Endothelial cell of umbilical vein (primary cell): ENCODE data around the gene LMTK3.

Experiments used
- CTCF ChIP-seq, 2 donors: IDR thresholded peaks; 1 replicate in 1 of 2; 2 replicates in 1 of 2; pipeline ENCODE4 v1.5.1; 2011; ENCODE audit warnings: low read length in 2 of 2, mild to moderate bottlenecking in 2 of 2, moderate library complexity in 2 of 2, control low read depth in 1 of 2, inconsistent platforms in 1 of 2, low read depth in 1 of 2; ENCODE audit not compliant: insufficient read depth in 1 of 2; ENCODE audit errors: extremely low read depth in 1 of 2
- EZH2 ChIP-seq: IDR thresholded peaks from 2 replicates; pipeline ENCODE4 v1.6.1; 2012; ENCODE audit warnings: borderline replicate concordance, low read depth, mild to moderate bottlenecking, moderate library complexity, low read length, inconsistent platforms; ENCODE audit not compliant: severe bottlenecking
- FOS ChIP-seq: IDR thresholded peaks from 2 replicates; pipeline ENCODE4 v1.6.1; 2011; ENCODE audit warnings: mild to moderate bottlenecking, low read length, moderate library complexity, borderline replicate concordance; ENCODE audit not compliant: insufficient read depth
- GATA2 ChIP-seq: IDR thresholded peaks from 2 replicates; pipeline ENCODE4 v1.7.0; 2011; ENCODE audit warnings: low read depth, mild to moderate bottlenecking, moderate library complexity, mixed read lengths, low read length; ENCODE audit not compliant: insufficient read length, insufficient read depth
- POLR2A ChIP-seq: IDR thresholded peaks from 2 replicates; pipeline ENCODE4 v1.6.1; 2012; ENCODE audit warnings: low read depth, mild to moderate bottlenecking, control low read depth, low read length
- POLR2AphosphoS5 ChIP-seq: IDR thresholded peaks from 2 replicates; pipeline ENCODE4 v1.6.1; 2012; ENCODE audit warnings: low read depth, mild to moderate bottlenecking, control low read depth, low read length, moderate library complexity; ENCODE audit not compliant: insufficient read depth

GRCh38 chr19:48530066-48530720 is 18.6 kb upstream of the LMTK3 start:
- TF ChIP-seq CTCF (IDR thresholded peaks at IDR 0.05; ENCODE audit: extremely low read depth in 1 of 2, insufficient read depth in 1 of 2, low read depth in 1 of 2, low read length in 2 of 2): no peak
- no peak for TF ChIP-seq POLR2A
- TF ChIP-seq GATA2: no peak
- no peak for TF ChIP-seq POLR2AphosphoS5
- no peak for TF ChIP-seq EZH2
- TF ChIP-seq FOS: no peak
